GM19328 (cell line): ENCODE data around the gene EXOC7.
"Not testable (repeated sequence)": the region's sequence is repeated elsewhere in the genome, so short reads cannot be mapped to it uniquely, and the experiment has no call there.

Source experiments
- ATAC-seq: cut with Tn5 transposase; IDR thresholded peaks from one replicate; pipeline ENCODE4 v1.9.1; 2021; ENCODE audit warnings: mild to moderate bottlenecking, moderate library complexity; ENCODE audit not compliant: unreplicated experiment

The EXOC7 gene

GRCh38 chr17:76048711-76049110, 54.9 kb downstream of the EXOC7 start:
- no peak for ATAC-seq

DNA sequence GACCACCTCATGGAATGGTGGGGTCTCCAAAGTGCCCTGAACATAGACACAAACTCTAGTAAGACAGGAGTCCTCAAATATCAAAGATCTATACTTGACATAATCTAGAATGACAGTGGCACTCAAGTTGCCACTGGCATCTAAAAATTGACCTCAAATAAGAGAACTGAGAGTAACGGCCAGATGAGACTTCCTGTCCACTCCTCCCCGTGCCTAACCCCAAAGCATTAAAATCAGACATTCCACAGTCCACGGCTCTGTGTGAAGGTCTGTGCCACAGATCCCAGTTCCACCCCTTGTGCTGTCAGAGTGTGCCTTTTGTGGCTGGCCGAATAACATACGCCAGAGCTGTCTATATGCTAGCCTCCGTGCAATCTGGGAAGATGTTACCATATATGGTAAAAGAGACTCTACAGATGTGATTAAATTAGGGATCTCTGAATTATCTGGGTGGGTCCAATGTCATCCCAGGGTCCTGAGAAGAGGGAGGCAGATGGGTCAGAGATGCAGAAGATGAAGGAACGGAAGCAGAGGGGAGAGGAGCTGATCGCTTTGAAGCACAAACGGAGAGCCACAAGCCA, 55.5 kb downstream of the EXOC7 start:
- ATAC-seq, result no peak

DNA sequence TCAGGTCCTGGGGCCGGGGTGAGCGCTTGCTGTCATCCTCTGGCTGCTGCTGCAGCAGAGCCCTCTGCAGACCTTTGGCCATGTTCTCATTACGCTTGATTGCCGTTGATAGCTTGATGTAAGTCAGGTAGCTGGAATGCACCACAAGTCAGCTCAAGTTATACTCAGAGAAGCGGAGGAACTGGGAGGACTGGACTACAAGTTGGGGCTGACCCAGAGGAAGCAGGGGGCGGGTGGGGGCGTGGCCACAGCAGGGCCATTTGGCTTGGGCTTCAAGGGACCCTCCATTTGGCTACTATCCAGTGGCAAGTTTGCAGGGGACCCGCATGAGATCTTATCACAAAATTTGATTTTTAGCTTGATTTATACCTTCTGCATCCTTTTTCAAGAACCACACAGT, 57.5 kb downstream of the EXOC7 start:
- ATAC-seq, result no peak

GRCh38 chr17:76044475-76045007, 59.0 kb downstream of the EXOC7 start:
- not testable (repeated sequence) for ATAC-seq

DNA sequence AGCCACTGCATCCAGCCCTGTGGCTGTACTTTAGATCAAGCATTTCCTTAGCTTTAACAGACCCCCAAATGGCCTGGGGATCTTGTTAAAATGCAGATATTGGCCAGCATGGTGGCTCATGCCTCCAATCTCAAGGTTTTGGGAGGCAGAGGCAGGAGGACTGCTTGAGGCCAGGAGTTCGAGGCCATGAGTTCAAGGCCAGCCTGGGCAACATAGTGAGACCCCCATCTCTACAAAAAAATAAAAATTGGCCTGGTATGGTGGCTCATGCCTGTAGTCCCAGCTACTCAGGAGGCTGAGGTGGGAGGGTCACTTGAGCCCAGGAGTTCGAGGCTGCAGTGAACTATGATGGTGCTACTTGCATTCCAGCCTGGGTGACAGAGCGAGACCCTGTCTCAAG, 60.7 kb downstream of the EXOC7 start:
- not testable (repeated sequence) for ATAC-seq

DNA sequence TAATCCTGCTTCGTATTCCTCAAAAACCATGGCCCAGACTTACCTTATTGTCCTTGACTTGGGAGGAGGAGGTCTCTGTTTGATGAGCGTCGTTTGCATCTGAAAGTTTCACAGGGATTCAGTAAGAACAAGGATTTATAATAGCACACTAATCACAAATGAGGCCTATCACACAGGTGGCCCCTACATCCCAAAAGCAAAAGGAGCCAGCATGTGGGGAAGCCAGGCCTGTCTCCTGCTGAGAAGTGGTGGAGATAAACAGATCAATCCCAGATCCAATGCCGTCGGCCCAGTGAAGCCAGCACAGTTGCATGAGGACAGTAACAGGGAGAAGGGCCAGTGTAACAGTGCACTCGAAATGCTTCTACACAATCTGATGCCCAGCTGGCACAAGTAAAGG, 63.2 kb downstream of the EXOC7 start:
- ATAC-seq, result no peak

GRCh38 chr17:76039121-76039520, 64.5 kb downstream of the EXOC7 start:
- no peak for ATAC-seq

DNA sequence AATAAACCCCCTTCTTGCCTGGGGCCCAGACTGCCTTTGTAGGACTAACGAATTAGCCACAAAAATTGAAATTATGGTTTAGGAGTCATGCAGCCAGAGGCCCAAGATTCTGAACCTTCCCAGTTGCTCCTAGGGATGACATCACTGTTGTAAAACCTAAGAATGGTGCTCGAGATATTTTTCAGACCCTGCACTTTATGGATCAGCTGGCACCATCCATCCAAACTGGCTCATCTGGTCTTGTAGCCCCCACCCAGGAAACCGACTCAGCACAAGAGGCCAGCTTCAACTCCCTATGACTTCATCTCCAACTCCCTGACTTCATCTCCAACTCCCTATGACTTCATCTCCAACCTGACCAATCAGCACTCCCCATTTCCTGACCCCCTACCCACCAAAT, 65.5 kb downstream of the EXOC7 start:
- no peak for ATAC-seq

DNA sequence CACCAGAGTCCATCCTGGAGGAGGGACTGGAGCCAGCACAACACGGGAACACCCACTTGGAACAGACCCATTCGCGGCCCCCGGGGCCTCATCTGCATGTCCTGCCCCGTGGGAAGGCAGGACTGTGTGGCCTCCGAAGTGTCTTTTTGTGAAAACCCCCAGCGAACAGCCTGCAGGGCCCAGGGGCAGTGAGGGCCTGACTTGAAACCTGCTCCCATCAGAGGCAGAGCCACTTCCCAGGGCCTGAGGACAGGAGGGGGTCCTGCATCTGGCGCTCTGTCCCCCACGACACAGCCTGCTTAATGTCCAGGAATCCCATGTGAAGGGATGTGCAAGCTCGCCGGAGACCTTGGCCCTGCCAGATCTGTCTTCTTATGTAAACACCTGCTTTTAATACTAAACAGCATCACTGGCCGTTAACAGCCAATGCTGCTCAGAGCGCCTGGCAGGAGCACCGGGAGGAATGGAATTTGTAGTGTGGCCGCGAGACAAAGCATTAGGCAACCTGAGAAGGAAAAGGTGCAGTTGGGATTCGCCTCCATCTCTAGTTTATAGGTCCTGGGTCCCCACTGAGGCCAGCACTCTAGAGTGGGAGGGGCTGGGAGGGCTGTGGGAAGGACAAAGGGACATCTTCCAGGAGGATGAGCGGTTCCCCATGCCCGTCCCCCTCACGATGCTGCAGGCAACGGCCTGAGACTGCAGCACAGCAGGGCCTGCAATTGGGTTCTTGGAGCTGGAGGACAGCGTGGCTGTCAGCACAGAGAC, 66.9 kb downstream of the EXOC7 start:
- ATAC-seq, result no peak

- ATAC-seq, result no peak
Measured at GRCh38 chr17:76034428-76035350, 68.9 kb downstream of the EXOC7 start.

DNA sequence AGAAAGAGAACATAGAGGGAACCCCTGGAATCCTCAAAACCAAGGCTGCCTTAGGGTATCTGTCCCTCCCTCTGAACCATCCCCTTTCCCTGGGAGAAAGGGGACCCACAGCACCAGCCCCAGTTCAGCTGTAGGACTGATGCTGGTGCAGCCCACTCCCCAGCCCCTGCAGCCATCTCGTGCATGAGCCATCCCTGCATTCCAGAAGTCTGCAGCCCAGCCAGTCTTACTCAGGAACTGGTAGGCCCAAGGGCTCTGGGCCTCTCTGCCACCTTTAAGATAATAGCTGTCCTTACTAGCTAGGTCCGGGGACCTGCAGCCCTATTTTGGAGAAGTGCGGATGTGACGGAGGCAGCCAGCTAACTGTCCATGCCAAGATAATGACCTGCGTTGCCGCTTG, 70.4 kb downstream of the EXOC7 start:
- no peak for ATAC-seq

DNA sequence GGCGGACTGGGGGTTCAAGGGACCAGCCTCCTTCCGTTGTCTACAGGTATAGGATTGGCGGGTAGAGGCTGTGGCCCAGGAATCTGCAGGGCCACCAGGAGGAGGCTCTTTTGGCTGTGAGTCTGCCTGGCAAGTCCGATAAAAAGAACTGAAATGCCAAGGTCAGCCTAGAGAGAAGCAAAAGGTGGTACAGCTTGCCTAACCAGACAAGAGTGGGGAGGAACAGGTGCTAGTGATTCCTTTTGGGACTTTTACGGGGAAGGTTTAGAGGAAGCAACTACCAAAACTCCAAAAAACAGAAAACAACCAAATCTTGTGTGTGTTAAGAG, 70.8 kb downstream of the EXOC7 start:
- no peak for ATAC-seq

- no peak for ATAC-seq
Measured at GRCh38 chr17:76032073-76032779, 71.4 kb downstream of the EXOC7 start.
